Stimulated activated CD4-positive, alpha-beta T cell treated with anti-CD3 and anti-CD28 coated beads, Interleukin-2, amount 100 ng/mL, for 24 hours (primary cell): Measurements from ENCODE around the gene IER3IP1.
"Not testable (repeated sequence)": the region's sequence is repeated elsewhere in the genome, so short reads cannot be mapped to it uniquely, and the experiment has no call there.

Source experiments
- DNase-seq, 2 donors: peaks; one replicate each; pipeline ENCODE4 v3.0.0-alpha.2; 2020

IER3IP1 gene

DNA sequence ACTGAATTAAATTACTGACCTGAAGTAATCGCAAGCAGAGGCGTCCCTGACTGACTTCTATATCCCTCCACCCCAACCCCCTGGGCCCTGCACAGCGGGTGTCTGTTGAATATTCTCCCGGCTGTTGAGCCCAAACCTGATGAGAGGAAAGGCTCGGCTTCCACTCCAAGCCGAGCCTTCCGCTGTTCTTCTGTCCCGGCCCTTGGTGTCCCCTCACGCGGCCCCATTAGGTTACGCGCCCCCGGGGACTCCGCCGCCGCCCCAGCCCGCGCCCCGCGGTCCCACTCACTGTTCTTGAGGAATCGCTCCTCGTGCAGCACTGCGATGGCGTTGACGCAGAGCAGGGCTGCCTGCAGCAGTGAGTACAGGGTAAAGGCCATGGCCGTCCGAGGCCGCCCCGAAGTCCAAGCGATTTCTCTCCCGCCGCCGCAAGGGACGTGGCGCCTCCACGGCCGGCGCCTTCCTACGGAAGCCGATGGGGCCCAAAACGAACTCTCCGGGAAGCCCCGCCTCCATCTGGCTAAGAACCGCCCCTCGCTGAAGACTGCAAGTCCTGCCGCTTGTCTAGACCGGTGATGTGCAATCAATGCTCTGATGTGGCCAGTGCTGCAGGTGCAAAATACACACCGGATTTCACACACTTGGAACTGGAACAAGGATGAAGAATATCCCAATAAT lies at the start of gene IER3IP1:
TSS of gene IER3IP1 (minus strand) at position 467 of the 678 bp plus-strand sequence. CDS start at position 380, 87 bp downstream.
- peak; percentile 92 to 93 for DNase-seq

DNA sequence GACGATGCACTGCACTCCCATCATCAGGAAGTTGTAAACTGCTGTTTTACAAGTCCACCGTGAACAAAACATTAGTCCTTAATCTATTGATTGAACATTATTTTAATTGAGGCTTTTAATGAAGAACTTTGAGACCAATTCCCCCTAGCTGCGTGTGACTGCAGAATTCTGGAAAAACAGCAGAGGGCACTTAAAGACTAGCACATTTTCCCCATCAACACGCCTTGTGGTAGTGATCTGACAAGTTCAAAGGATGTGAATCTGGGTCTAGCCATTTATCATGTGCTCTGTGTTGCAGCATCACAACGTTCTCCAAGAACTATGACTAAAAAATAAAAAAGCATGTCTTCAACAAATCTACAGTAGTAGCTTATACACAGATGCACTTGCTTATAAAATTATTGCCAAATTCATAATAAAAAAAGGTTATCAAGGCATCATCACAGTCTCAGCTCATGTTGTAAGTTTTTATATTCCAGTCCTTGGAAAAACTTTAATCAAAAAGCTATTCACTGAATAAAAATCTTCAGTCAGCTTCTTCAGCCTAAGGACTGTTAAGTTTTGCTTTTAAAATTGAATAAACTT lies 39.5 kb upstream of the IER3IP1 start:
- peak in 1 of 2 donors; percentile 2 for DNase-seq

GRCh38 chr18:47209171-47209570 lies 33.0 kb upstream of the IER3IP1 start:
- DNase-seq, result no peak

- no peak for DNase-seq
These were observed 30.9 kb upstream of the IER3IP1 start for GRCh38 chr18:47206945-47207637.

DNA sequence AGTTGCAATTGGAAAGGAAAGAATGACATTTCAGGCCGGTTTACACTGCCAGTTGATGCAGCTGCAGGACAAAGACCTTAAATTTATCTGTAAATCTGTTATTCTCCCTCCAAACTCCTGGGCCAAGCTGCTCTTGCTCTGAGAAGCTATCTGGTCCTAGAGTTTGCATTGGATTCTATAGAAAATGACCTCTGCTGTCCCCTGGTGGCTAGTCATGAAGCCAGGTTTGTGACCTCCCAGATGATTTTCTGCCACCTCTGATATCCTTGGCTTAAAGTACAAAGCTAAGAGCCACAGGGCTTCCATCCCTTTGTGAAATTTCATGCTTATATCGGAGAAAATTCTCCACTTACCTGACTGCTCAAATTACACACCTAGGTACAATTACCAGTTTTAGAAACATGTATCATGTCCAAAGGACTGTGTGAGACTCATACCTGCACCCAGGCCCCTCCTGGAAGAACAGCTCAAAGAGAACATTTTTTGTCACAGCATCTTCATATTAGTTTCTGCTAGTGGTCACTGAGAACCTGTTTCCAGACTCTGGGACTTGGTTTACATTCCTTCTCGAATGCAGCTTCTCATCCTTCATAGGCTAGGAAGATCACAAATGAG lies 28.9 kb upstream of the IER3IP1 start:
- DNase-seq, result peak; percentile 41 to 43

DNA sequence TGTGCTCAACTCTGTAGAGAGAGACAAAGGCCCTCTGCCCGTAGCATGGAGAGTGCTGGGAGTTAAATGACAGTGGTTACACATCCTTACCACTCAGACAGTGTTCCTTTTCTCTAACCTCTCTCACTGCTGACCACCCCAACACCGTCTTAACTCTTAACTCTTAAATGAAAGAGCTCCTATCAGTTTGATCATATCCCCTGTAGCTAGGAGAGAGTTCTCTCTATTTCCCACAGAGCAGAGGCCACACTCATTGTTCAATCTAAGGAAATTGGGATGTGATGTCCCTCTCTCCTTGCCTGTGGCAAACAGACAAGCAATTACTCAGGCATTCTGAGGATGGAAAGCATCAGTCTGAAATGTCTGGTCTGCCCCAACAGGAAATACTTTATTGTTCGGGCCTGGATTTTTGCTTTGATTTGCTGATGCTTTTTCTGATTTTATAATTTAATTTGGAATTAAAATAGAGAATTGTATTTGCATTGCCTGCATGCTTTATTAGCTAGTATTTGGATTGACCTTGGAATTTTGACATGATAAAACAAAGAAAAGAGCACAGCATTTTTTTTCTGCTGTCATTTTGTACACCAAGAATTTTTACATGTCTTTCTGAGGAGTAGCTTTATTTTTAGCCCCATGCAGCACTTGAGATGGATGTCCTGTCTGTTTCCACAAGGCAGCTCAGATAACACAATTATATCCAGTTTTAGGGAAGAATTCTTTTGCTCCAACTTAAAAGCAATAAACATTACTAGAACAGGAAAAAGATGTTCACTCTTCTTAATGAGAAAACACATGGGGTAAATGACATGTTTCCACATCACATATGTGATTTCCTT lies 27.7 kb upstream of the IER3IP1 start:
- DNase-seq, result no peak

DNA sequence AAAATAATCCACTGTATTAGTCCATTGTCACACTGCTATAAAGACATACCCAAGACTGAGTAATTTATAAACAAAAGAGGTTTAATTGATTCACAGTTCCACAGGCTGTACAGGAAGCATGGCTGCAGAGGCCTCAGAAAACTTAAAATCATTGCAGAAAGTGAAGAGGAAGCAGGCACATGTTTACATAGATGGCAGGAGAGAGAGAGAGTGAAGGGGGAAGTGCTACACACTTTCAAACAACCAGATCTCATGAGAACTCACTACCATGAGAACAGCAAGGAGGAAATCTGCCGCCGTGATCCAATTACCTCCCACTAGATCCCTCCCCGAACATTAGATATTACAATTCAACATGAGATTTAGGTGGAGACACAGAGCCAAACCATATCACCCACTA lies 19.8 kb upstream of the IER3IP1 start:
- not testable (repeated sequence) for DNase-seq

DNA sequence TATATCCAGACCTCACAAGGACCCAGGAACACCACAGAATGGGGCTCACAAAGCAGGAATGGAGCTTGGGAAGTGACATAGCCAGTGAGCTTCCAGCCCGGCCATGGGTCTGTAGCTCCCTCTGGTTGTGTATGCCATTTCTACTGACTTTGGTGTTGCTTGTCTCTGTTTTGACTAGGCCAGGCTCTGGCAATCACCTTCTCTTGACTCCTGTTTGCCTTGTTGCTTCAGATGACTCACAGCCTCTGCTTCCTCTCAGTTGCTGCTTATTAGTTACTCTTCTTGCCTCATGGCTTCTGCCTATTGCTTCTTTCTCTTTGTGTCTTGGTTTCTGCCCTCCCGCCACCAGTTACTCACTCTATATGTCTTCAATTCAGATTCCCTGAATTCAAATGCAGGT lies 15.8 kb upstream of the IER3IP1 start:
- no peak for DNase-seq

DNA sequence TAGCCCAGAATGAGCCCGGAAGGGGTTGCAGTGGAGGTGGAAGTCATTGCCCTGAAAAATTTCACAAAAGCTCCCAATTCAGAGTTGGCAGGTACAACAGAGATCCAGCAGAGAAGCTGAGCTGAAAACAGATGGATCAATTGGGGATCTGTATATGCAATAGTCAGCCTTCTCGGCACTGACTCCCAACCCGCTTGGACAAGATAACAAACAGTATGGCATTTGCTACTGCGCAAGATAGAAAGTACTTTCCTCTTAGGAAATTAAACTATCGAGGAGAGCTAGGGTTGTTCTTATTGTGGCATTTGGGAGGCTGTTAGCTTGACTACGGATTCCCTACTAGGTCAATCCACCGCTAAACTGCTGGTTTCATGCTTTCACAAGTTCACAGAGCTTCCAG lies 11.6 kb upstream of the IER3IP1 start:
- no peak for DNase-seq

DNA sequence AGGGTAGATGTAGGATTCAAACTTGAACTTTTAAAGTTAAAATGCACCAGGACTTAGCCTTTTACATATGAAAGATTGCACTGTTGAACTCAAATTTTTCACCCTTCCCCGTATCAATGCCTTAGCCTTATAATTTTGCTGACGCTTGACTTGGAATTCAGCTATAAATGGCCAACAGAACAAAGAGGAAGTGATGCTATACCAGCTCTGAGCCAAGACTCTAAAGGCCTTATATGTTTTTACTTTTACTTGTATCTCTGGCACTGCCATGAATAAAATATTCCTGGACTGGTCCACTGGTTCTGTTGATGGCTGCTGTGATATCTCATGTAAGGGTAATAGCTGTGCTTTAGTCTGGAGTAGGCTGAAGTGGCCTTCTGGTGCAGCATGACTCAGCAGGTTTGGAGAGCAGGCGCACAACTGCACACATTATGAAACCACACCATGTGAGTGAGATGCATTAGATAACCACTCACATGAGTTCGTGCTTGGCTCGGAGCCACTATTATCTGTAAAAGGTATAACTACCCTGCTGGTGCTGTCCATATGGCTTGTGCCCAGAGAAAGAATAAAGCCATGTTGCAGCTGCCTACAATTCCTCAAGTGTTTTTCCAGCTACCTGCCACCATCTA lies 8.4 kb upstream of the IER3IP1 start:
- no peak for DNase-seq

GRCh38 chr18:47182156-47182555 lies 6.0 kb upstream of the IER3IP1 start:
- not testable (repeated sequence) for DNase-seq

DNA sequence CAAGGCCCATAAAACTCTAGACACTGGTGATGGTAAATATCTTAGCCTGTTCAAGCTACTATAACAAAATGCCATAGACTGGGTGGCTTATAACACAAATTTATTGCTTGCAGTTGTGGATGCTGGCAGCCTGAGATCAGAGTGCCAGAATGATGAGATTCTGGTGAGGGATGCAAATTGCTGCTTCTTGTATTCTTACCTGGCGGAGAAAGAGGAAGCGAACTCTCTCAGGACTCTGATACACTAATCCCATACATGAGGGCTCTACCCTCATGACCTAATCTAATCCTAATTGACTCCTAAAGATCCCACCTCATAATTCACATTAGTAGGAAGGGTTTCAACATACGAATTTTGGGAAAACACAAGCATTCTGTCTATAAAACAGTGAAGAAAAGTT lies 4.6 kb upstream of the IER3IP1 start:
- no peak for DNase-seq

DNA sequence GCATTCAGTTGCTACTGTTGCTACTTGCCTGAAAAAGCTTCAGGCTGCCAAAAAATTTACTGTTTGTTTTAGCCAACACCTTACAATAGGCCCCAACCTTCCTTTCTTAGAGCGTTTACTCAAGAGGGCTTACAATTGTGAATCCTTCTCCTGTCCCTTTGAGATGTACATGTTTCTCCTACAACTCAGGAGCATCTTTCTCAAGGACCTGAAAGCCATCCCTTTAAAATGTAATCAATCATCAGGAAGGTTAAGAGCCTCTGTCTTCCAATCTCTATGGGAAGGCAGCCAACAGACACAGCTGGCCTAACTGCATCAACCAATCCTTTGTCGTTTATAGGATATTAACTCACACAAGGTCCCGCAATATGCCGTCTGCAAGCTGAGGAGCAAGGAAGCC lies 3.4 kb upstream of the IER3IP1 start:
- no peak for DNase-seq

GRCh38 chr18:47175283-47175897 lies 774 bp downstream of the IER3IP1 start:
- peak in 1 of 2 donors; percentile 14 for DNase-seq

GRCh38 chr18:47174545-47175116 lies 1.5 kb downstream of the IER3IP1 start:
- DNase-seq, result no peak

GRCh38 chr18:47172476-47172875 lies 3.7 kb downstream of the IER3IP1 start:
- DNase-seq, result no peak

DNA sequence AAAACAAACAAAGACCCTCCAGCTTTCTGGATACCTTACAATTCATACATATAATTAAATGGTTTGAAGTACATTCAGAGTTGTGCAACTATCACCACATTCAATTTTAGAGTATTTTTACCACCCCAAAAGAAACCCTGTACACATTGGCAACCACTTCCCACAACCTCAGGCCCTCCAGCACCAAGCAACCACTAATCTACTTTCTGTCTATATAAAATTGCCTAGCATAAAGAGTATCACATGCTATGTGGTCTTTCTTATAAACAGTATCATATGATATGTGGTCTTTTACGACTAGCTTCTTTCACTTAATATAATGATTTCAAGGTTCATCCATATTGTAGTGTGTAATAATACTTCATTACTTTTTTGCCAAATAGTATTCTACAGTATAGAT lies 7.3 kb downstream of the IER3IP1 start:
- DNase-seq, result no peak

DNA sequence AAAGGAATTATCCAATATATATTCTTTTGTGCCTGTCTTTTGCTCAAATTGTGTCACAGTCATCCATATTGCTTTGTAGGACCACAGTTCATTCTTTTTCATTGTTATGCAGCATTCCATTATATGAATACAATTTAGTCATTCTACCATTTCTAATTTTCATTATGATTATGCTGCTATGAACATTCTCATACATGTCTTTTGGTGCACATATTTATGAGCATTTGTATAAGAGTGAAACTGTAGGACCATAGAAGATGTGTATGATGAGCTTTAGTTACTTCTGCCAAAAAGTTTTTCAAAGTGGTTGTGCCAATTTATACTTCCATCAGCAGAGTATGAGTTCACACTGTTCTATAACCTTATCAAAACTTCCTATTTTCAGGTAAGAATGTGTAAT lies 7.7 kb downstream of the IER3IP1 start:
- DNase-seq, result no peak

DNA sequence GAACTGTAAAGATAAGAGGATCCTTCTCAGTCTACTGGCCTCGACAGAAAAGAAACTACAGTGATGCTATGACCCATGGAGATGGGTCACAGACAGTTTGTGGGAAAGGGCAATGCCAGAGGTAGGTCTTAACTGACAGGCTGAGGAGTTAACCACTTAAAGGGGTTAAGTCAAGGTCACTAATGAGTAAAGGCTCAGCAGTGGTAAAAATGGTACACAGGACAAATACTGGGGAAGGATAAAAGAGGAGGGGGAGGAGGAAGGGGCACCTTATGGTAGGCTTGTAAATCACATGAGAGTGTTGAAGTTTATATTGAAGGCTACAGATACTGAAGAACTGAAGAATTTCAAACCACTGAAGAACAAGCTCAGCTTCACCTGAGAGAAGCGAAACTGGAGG lies 9.9 kb downstream of the IER3IP1 start:
- DNase-seq, result no peak

- DNase-seq, result no peak
These were observed 12.9 kb downstream of the IER3IP1 start for GRCh38 chr18:47163241-47163640.

DNA sequence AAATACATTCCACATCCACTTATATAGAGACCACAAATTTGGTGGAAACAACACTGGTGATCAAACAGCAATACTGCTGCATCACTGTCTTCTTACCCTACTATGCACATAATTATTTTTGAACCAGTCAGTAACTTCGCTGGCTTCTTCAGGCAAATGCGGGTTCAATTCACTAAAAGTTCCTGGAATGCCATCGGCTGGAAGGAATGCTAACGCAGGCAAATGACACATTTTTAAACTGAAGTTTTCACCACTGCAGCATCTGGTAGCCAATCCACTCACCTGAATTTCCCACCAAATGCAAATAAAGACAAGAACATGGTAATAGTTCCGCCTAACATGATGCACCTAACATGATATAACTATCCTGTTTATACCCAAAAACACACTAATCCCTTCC lies 15.9 kb downstream of the IER3IP1 start:
- DNase-seq, result no peak

GRCh38 chr18:47158404-47158803 lies 17.8 kb downstream of the IER3IP1 start:
- DNase-seq, result not testable (repeated sequence)
